Osteoblast (primary cell): ENCODE measurements around the gene HMGCS2. TPM values are rescaled to one million over a fixed set of nuclear protein-coding genes. Genes with fewer than 3 reads are reported as not detected.

Experiments used
- DNase-seq: peaks from one replicate; pipeline ENCODE4 v3.0.0; 2011; ENCODE audit warnings: low spot score, mixed read lengths; ENCODE audit not compliant: insufficient read length; ENCODE audit errors: missing footprints
- H2AFZ ChIP-seq: 2 replicates; pipeline ENCODE4 v1.6.0; 2011; ENCODE audit warnings: mild to moderate bottlenecking, low read length
- H3K27ac ChIP-seq: 2 replicates; pipeline ENCODE4 v1.5.1; 2011; ENCODE audit warnings: mild to moderate bottlenecking, low read depth, low read length, moderate library complexity
- H3K27me3 ChIP-seq: 2 replicates; pipeline ENCODE4 v1.6.0; 2012; ENCODE audit warnings: mild to moderate bottlenecking, control low read depth, inconsistent platforms, low read length, moderate library complexity; ENCODE audit not compliant: insufficient read depth
- H3K36me3 ChIP-seq: 2 replicates; pipeline ENCODE4 v1.5.1; 2011; ENCODE audit warnings: mild to moderate bottlenecking, low read length, control low read depth, moderate library complexity; ENCODE audit not compliant: insufficient read depth
- H3K4me1 ChIP-seq: 2 replicates; pipeline ENCODE4 v1.5.1; 2011; ENCODE audit warnings: mild to moderate bottlenecking, low read length, control low read depth, moderate library complexity; ENCODE audit not compliant: insufficient read depth
- H3K4me2 ChIP-seq: 2 replicates; pipeline ENCODE4 v1.6.0; 2011; ENCODE audit warnings: mild to moderate bottlenecking, low read length; ENCODE audit not compliant: insufficient read depth
- H3K4me3 ChIP-seq: fragments of 200-600 bp; sonication (generic); 3 replicates; pipeline ENCODE4 v1.5.1; 2012; ENCODE audit warnings: mild to moderate bottlenecking, low read length, inconsistent platforms; ENCODE audit not compliant: insufficient read depth
- H3K79me2 ChIP-seq: 2 replicates; pipeline ENCODE4 v1.6.0; 2012; ENCODE audit warnings: mild to moderate bottlenecking, low read length, control low read depth, inconsistent platforms; ENCODE audit not compliant: insufficient read depth
- H3K9me3 ChIP-seq: 2 replicates; pipeline ENCODE4 v1.5.1; 2011; ENCODE audit warnings: low read depth, low read length, control low read depth
- H4K20me1 ChIP-seq: 2 replicates; pipeline ENCODE4 v1.6.0; 2012; ENCODE audit warnings: mild to moderate bottlenecking, low read length, control low read depth; ENCODE audit not compliant: insufficient read depth
- total RNA-seq: library from RNA; depleted of rRNA; stranded (reverse); fragments of >200 nt; gene quantifications from 2 replicates; pipeline ENCODE4 v1.2.3, GENCODE V29; 2012
- TF ChIP-seq, protein P1 (sequence below): IDR thresholded peaks from 2 replicates; pipeline ENCODE4 v1.5.1; 2011; ENCODE audit warnings: mild to moderate bottlenecking, low read depth, low read length, moderate library complexity; ENCODE audit errors: extremely low read depth

HMGCS2 gene
- total RNA-seq, result not detected in 2 replicates

DNA sequence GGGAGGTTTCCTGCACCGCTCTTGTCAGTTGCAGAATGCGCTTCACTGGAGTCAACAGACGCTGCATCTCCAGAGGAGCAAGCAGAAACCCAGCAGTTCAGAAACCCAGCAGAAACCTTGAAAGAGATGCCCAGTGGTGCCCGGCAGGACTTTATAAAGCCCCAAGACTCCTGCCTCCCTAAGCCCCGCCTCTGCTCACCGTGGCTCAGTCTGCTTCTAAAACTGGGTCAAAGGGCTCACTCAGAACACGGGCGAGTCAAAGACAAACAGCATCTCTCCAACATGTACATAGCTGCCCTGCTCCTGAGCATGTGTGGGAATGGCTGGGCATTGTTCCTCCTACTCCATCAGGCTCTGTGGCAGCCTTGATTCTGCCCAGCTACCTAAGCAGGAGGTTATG lies at the start of gene HMGCS2:
Gene HMGCS2 (minus strand): TSS at position 128 of the 400 bp plus-strand sequence. CDS start 61 bp downstream, at position 67.
- no peak within 1 kb of the TSS for H3K4me2 ChIP-seq
- no peaks in the 10 kb centered on the region for H3K36me3 ChIP-seq
- H3K9me3 ChIP-seq, result peaks cover 4% of the 10 kb centered on the region
- H4K20me1 ChIP-seq, result no peaks in the 10 kb centered on the region
- peaks cover 45% of the 10 kb centered on the region for H3K27me3 ChIP-seq
- DNase-seq, result no peak
- H2AFZ ChIP-seq, result no peak within 1 kb of the TSS
- H3K27ac ChIP-seq, result no peak within 1 kb of the TSS
- H3K79me2 ChIP-seq, result no peaks in the 10 kb centered on the region
- peaks cover 6% of the 10 kb centered on the region for H3K4me1 ChIP-seq
- no peak within 1 kb of the TSS for H3K4me3 ChIP-seq
- TF ChIP-seq, protein P1, sequence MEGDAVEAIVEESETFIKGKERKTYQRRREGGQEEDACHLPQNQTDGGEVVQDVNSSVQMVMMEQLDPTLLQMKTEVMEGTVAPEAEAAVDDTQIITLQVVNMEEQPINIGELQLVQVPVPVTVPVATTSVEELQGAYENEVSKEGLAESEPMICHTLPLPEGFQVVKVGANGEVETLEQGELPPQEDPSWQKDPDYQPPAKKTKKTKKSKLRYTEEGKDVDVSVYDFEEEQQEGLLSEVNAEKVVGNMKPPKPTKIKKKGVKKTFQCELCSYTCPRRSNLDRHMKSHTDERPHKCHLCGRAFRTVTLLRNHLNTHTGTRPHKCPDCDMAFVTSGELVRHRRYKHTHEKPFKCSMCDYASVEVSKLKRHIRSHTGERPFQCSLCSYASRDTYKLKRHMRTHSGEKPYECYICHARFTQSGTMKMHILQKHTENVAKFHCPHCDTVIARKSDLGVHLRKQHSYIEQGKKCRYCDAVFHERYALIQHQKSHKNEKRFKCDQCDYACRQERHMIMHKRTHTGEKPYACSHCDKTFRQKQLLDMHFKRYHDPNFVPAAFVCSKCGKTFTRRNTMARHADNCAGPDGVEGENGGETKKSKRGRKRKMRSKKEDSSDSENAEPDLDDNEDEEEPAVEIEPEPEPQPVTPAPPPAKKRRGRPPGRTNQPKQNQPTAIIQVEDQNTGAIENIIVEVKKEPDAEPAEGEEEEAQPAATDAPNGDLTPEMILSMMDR, result no peak

DNA sequence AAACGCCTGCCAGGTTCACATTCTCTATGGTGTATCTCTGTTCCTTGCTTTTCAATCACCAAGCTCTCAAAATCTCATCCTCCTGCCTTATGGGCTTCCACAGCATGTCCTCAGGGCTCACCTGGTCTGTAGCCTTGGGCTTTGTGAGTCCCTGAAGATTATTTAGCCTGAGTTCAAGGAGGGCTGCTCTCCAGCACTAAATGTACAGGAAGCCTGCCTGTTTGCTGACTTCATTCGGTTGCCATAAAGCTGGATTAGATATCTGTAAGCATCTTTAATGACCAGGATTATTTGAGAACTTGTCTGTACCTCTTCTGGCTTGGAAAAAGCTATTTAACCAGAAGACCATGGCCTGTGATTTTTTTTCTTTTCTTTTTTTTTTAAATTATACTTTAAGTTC lies 49.5 kb upstream of the HMGCS2 start:
- no peaks in the 10 kb centered on the region for H3K36me3 ChIP-seq
- H4K20me1 ChIP-seq, result no peaks in the 10 kb centered on the region
- no peak overlapping the region for H3K4me2 ChIP-seq
- no peak overlapping the region for H3K4me3 ChIP-seq
- peaks cover 5% of the 10 kb centered on the region for H3K4me1 ChIP-seq
- H2AFZ ChIP-seq, result no peak overlapping the region
- no peak overlapping the region for H3K27ac ChIP-seq
- no peak for DNase-seq
- H3K79me2 ChIP-seq, result no peaks in the 10 kb centered on the region
- H3K27me3 ChIP-seq, result peaks cover 23% of the 10 kb centered on the region
- H3K9me3 ChIP-seq, result no peaks in the 10 kb centered on the region
- TF ChIP-seq, protein P1, result no peak

DNA sequence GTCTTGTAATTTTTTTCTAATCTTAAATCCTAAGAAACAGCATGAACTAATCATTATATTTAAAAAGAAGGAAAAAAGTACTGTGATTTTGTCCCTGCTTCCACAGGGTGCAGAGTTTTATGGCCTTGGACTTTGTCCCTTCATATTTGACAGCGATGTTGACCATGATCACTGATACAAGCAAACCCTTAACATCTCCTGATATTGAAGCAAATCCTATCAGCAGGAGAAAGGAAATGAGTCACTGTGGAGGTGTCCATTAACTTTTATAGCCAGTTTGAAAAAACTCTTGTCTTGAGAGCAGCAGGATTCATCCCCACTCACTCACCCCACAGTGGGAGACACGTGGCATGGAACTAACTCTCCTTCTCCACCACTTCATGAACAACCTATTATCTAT lies 47.7 kb upstream of the HMGCS2 start:
- TF ChIP-seq, protein P1, result no peak
- Histone ChIP-seq H4K20me1 (no peaks in the 10 kb centered on the region), H3K27me3 (peaks cover 18% of the 10 kb centered on the region), H3K27ac (no peak overlapping the region), H3K79me2 (no peaks in the 10 kb centered on the region), H3K9me3 (no peaks in the 10 kb centered on the region), H2AFZ (no peak overlapping the region), H3K4me2 (no peak overlapping the region), H3K4me1 (peaks cover 5% of the 10 kb centered on the region), H3K36me3 (no peaks in the 10 kb centered on the region), H3K4me3 (no peak overlapping the region)
- DNase-seq, result no peak

DNA sequence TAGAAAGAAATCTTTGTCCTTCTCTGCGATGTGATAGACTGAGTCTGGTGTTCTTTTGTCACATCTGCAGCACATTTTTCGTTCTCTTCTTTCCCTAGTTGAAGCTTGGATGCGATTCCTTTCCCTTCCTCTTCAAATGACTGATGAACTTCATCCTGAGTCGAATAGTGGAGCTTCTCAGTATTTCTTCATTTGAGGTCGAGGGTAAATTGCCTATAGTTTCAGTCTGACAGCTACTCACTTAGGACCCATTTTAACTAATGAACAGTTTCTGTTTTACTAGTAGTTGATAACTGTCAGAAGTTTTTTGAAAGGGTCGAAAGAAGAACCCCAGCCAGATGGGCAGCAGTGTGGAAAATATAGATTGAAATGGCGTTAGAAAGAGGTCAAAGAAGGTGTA lies 47.2 kb upstream of the HMGCS2 start:
- peaks cover 5% of the 10 kb centered on the region for H3K4me1 ChIP-seq
- H3K9me3 ChIP-seq, result no peaks in the 10 kb centered on the region
- H4K20me1 ChIP-seq, result no peaks in the 10 kb centered on the region
- TF ChIP-seq, protein P1, result no peak
- H3K27ac ChIP-seq, result no peak overlapping the region
- no peaks in the 10 kb centered on the region for H3K36me3 ChIP-seq
- H2AFZ ChIP-seq, result no peak overlapping the region
- H3K79me2 ChIP-seq, result no peaks in the 10 kb centered on the region
- no peak overlapping the region for H3K4me2 ChIP-seq
- peaks cover 17% of the 10 kb centered on the region for H3K27me3 ChIP-seq
- H3K4me3 ChIP-seq, result no peak overlapping the region
- DNase-seq, result no peak
